ENCODE data around the gene ACSL3. TPM values are rescaled to one million over a fixed set of nuclear protein-coding genes. Genes with fewer than 3 reads are reported as not detected.
"Not testable (repeated sequence)": the region's sequence is repeated elsewhere in the genome, so short reads cannot be mapped to it uniquely, and the experiment has no call there.

ACSL3 gene
- total RNA-seq, 4 donors from 2014 or later, result 34.7 to 56.8 (median 38.2) TPM

DNA sequence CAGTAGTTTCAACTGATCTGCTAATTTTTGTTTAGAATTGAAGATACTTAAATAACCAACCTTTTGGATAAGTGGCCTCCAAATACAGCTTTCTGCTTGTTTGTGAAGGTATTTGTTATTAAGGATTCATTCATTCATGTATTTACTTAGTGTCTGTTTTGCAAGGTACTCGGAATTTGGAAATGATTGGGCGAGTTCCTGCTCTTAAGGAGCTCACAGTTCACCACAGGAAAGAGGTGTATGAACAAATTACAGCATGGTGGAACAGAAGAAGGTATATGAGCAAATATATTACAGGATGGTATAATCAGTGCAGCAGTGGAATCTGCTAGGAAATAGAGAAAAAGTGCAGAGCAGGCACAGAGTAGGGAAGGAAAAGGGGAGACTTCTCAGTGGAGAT is 4.5 kb downstream of the ACSL3 start:
- Histone ChIP-seq H3K9me3 (no peaks in the 10 kb centered on the region), H3K27ac (peak overlapping the region in 2 of 4 donors; percentile 19 to 93), H3K27me3 (no peaks in the 10 kb centered on the region), H3K4me3 (no peak overlapping the region), H3K36me3 (no peaks in the 10 kb centered on the region), H3K4me1 (peaks cover 70 to 74% of the 10 kb centered on the region in 2 donors)
- no peak for ATAC-seq
- intact Hi-C loops (cut with DNase I; ENCODE audit: low total_unique reads) (no loop called here), in situ Hi-C loops (cut with MboI; ENCODE audit: low sequenced_read_pairs in 4 of 4) (no loop called here)
- no peak for DNase-seq
- no peak for TF ChIP-seq CTCF (IDR thresholded peaks at IDR 0.05 in 4 of 5, conservative IDR thresholded peaks at IDR 0.05 in 1 of 5)
- TF ChIP-seq POLR2A (IDR thresholded peaks at IDR 0.05), result no peak

DNA sequence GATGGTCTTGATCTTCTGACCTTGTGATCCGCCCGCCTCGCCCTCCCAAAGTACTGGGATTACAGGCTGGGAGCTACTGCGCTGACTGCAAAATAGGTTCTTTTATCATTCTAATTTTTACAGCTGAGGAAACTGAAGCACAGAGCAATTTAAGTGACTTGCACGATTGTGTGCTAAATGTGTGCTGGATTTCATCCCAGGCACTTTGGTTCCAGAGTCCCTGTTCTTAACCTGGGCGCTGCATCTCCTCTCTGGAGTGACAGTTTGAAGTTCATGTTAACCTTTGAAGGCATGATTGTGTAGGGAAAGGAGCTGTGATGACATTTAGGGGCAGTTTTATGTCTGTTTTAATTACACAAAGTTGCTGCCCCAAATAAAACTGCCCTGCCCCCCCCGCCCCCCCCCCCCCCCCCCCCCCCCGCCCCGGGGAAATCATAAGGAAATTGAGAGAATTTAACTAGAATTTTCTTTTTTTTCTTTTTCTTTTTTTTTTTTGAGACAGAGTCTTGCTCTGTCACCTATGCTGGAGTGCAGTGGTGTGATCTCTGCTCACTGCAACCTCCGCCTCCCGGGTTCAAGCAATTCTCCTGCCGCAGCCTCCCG is 5.6 kb downstream of the ACSL3 start:
- in situ Hi-C loops (cut with MboI; ENCODE audit: low sequenced_read_pairs in 4 of 4), result no loop called here
- H3K27ac ChIP-seq, result peak overlapping the region in 3 of 4 donors; percentile 19 to 93 (median 37)
- intact Hi-C loops (cut with DNase I; ENCODE audit: low total_unique reads), result no loop called here
- no peak for DNase-seq
- no peak for TF ChIP-seq POLR2A (IDR thresholded peaks at IDR 0.05)
- no peak for TF ChIP-seq CTCF (IDR thresholded peaks at IDR 0.05 in 4 of 5, conservative IDR thresholded peaks at IDR 0.05 in 1 of 5)
- no peaks in the 10 kb centered on the region for H3K36me3 ChIP-seq
- no peaks in the 10 kb centered on the region for H3K9me3 ChIP-seq
- ATAC-seq, result no peak
- H3K4me1 ChIP-seq, result peaks cover 75 to 82% of the 10 kb centered on the region in 2 donors
- no peaks in the 10 kb centered on the region for H3K27me3 ChIP-seq
- H3K4me3 ChIP-seq, result no peak overlapping the region

DNA sequence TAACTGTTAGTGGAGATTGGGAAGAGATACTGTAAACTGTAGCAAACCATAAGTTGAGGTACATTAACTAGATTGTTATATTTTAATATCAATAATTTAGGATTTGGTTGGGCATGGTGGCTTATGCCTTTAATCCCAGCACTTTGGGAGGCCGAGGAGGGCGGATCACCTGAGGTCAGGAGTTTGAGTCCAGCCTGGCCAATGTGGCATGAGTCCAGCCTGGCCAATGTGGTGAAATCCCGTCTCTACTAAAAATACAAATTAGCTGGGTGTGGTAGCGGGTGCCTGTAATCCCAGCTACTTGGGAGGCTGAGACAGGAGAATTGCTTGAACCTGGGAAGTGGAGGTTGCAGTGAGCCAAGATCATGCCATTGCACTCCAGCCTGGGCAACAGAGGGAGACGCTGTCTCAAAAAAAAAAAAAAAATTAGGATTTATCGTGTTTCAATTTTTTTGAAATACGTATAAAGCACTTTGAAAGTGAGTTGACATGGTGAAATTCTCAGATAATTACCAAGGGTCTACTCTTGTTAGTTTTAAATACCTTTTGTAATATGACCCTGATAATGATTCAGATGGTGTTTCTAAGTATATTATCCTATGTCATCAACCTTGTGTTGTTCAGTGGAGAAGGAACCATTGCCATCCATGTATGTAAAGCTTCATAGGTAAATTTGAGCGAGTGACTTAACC is 7.9 kb downstream of the ACSL3 start:
- in situ Hi-C loops (cut with MboI; ENCODE audit: low sequenced_read_pairs in 4 of 4); H3K4me3 ChIP-seq; H3K9me3 ChIP-seq; H3K27me3 ChIP-seq; H3K36me3 ChIP-seq; intact Hi-C loops (cut with DNase I; ENCODE audit: low total_unique reads): not testable (repeated sequence)
- DNase-seq (peak in 1 of 2 donors; percentile 36), ATAC-seq (peak in 1 of 2 donors; percentile 6)
- Histone ChIP-seq H3K4me1 (peaks cover 72 to 83% of the 10 kb centered on the region in 2 donors), H3K27ac (peak overlapping the region; percentile 28 to 54 (median 30))

DNA sequence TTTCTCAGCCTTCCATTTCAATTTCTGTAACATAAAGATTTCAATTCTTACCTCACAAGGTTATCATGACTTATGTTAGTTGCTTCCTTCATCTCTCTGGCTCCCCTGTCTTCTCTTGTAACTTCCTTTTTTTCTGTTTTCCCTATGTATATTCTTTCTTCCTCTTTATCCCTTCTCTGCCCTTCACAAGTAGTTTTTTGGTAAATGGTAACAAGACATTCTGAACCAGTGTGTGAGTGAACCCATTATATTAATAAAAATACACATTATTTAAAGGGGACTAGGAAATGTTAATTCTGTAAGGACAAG is 8.4 kb downstream of the ACSL3 start:
- no peak for DNase-seq
- intact Hi-C loops (cut with DNase I; ENCODE audit: low total_unique reads), result no loop called here
- in situ Hi-C loops (cut with MboI; ENCODE audit: low sequenced_read_pairs in 4 of 4), result no loop called here
- ATAC-seq, result no peak
- no peak for TF ChIP-seq CTCF (IDR thresholded peaks at IDR 0.05 in 4 of 5, conservative IDR thresholded peaks at IDR 0.05 in 1 of 5)
- no peak for TF ChIP-seq POLR2A (IDR thresholded peaks at IDR 0.05)
- Histone ChIP-seq H3K4me1 (peaks cover 67 to 78% of the 10 kb centered on the region in 2 donors), H3K36me3 (no peaks in the 10 kb centered on the region), H3K27me3 (no peaks in the 10 kb centered on the region), H3K9me3 (no peaks in the 10 kb centered on the region), H3K4me3 (no peak overlapping the region), H3K27ac (peak overlapping the region; percentile 28 to 54 (median 30))

DNA sequence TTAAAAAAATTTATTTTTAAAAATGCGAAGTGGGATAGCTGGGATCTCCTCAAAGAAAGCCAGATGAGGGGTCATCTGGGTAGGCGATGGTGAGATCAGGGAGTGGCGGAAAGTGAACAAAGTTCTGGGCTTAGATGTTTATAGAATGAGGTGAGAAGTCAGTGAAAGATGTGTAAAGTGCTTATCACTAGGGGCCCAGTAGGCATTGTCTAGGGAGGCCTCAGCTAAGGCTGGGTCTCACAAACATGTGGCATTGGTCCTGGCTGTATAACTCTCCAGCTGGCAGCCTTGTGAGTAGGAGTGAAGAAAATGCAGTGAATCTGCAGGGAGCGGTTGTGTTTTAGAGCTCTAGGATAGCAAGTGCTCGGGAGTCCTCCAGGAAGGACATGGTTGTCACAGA is 10.5 kb downstream of the ACSL3 start:
- Histone ChIP-seq H3K27me3 (no peaks in the 10 kb centered on the region), H3K4me3 (no peak overlapping the region), H3K36me3 (no peaks in the 10 kb centered on the region), H3K4me1 (peaks cover 59 to 71% of the 10 kb centered on the region in 2 donors), H3K27ac (peak overlapping the region in 2 of 4 donors; percentile 0 to 27), H3K9me3 (no peaks in the 10 kb centered on the region)
- TF ChIP-seq CTCF (IDR thresholded peaks at IDR 0.05 in 4 of 5, conservative IDR thresholded peaks at IDR 0.05 in 1 of 5) (no peak), POLR2A (IDR thresholded peaks at IDR 0.05) (no peak)
- DNase-seq (no peak), ATAC-seq (no peak)
- intact Hi-C loops (cut with DNase I; ENCODE audit: low total_unique reads) (no loop called here), in situ Hi-C loops (cut with MboI; ENCODE audit: low sequenced_read_pairs in 4 of 4) (no loop called here)
